ENCODE measurements around the gene NDUFS7.

The NDUFS7 gene

GRCh38 chr19:1353144-1353543, 30.6 kb upstream of the NDUFS7 start:
- TF ChIP-seq CTCF (IDR thresholded peaks at IDR 0.05) = no peak
- no peak for TF ChIP-seq ZFX (IDR thresholded peaks at IDR 0.05; ENCODE audit: borderline replicate concordance)
- H3K27ac ChIP-seq = no peak overlapping the region

GRCh38 chr19:1354970-1355567, 28.6 kb upstream of the NDUFS7 start:
- H3K27ac ChIP-seq = peak overlapping the region; percentile 90

GRCh38 chr19:1355568-1356507, 27.9 kb upstream of the NDUFS7 start:
- TF ChIP-seq ZFX (IDR thresholded peaks at IDR 0.05; ENCODE audit: borderline replicate concordance) (no peak), CTCF (IDR thresholded peaks at IDR 0.05) (no peak)
- peak overlapping the region; percentile 90 for H3K27ac ChIP-seq

More at GRCh38 chr19:1354970-1355567, 28.6 kb upstream of the NDUFS7 start:
- TF ChIP-seq CTCF (IDR thresholded peaks at IDR 0.05) (no peak), ZFX (IDR thresholded peaks at IDR 0.05; ENCODE audit: borderline replicate concordance) (no peak)

- H3K27ac ChIP-seq = peak overlapping the region; percentile 90
- TF ChIP-seq CTCF (IDR thresholded peaks at IDR 0.05) (no peak), ZFX (IDR thresholded peaks at IDR 0.05; ENCODE audit: borderline replicate concordance) (no peak)
Observed at GRCh38 chr19:1356508-1356865, 27.2 kb upstream of the NDUFS7 start.

GRCh38 chr19:1357531-1358109, 26.1 kb upstream of the NDUFS7 start:
- no peak overlapping the region for H3K27ac ChIP-seq
- TF ChIP-seq CTCF (IDR thresholded peaks at IDR 0.05) (no peak), ZFX (IDR thresholded peaks at IDR 0.05; ENCODE audit: borderline replicate concordance) (no peak)

GRCh38 chr19:1360126-1360817, 23.4 kb upstream of the NDUFS7 start:
- no peak overlapping the region for H3K27ac ChIP-seq
- no peak for TF ChIP-seq ZFX (IDR thresholded peaks at IDR 0.05; ENCODE audit: borderline replicate concordance)
- TF ChIP-seq CTCF (IDR thresholded peaks at IDR 0.05) = no peak

Data from 22Rv1 (cell line).